CD4-positive, alpha-beta T cell treated with Interleukin-2 at 100 ng/mL for 4 hours (primary cell): ENCODE measurements around the gene ANKRD55.
A peak's percentile ranks its signal among the peaks of the same experiment; 100 is the strongest.
"Not testable (repeated sequence)": the region's sequence is repeated elsewhere in the genome, so short reads cannot be mapped to it uniquely, and the experiment has no call there.

ENCODE experiments used
- DNase-seq: peaks from one replicate; pipeline ENCODE4 v3.0.0-alpha.2; 2020; ENCODE audit warnings: low spot score

Gene ANKRD55

DNA sequence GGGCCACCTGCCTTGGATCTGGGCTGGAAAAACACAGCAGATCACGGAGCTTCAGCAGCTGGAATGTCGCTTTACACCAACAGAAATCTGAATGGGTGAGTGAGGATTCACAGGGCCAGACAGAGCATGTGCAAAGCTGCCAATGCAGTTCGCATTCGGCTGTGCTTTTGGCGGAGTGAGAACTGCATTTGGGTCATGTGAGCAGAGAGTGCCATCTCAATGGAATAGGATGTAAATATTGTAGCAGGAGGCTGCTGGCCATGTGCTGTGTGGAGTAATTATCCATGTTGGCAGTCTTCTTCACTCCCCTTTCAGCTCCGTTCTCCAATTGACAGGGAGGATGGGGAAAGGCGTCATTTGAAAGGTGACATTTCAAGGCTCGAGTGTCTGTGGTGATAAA, at the start of gene ANKRD55:
TSS of gene ANKRD55 (minus strand) at position 101 of the 400 bp plus-strand sequence. CDS start 417 bp downstream, outside the sequence.
- no peak for DNase-seq

- DNase-seq, result no peak
These were observed 49.1 kb upstream of the ANKRD55 start for GRCh38 chr5:56282216-56282615.

DNA sequence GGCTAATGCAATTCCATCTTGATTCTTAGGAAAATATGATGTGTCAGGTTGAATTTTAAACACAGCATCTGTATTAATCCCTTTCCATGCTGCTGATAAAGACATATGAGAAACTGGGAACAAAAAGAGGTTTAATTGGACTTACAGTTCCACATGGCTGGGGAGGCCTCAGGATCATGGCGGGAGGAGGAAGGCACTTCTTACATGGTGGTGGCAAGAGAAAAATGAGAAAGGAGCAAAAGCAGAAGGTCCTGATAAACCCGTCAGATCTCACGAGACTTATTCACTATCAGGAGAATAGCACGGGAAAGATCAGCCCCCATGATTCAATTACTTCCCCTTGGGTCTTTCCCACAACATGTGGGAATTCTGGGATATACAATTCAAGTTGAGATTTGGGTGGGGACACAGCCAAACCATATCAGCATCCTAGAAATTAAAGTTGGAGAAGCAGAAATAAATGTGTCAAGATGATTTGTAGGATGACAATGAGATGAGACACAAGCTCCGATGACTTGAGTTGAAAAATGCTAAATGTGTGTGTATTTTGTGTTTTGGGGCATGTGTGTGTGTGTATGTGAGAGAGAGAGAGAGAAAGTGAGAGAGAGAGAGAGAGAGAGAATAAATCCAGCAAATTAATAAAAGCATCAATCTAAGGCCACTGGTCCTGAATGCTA, 48.5 kb upstream of the ANKRD55 start:
- DNase-seq, result no peak

- DNase-seq, result no peak
These were observed 46.8 kb upstream of the ANKRD55 start for GRCh38 chr5:56279979-56280378.

DNA sequence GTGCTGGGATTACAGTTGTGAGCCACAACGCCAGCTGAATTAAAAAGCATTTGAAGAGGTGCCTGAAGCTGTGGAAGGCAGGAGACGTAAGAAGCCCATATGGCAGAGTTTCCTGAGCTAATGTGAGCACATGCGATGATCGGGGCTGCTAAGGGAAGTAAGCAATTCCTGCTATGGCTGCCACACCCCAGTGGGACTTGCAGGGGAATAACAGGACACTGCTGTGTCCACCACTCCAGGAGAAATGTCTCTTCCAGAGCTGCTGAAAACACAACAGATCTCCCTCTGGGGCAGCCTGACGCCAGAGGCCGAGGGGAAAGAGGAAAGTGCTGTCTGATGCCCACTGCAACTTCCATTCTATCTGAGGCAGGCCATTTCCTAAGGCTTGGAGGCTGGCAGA, 46.2 kb upstream of the ANKRD55 start:
- no peak for DNase-seq

DNA sequence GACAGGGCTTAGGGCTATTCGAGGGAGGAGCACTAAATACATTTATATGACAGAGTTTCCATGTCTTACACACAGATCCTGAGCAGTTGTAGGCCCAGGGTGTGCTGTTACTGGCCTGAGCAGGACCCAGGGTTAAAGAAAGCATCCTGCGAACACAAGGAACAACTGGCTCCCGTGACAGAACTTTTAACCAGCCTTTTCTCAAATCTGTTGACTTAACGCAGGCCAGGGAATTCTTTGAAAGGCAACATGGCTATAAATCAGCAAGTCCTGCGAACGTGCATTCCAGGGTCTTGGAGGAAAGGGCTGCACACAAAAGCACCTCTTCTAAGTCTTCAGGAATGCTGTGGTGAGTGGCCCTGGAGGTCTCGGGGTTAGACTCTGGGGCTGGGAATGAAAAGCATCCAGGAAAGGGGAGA, 45.2 kb upstream of the ANKRD55 start:
- DNase-seq, result no peak

GRCh38 chr5:56277573-56277972, 44.4 kb upstream of the ANKRD55 start:
- no peak for DNase-seq

DNA sequence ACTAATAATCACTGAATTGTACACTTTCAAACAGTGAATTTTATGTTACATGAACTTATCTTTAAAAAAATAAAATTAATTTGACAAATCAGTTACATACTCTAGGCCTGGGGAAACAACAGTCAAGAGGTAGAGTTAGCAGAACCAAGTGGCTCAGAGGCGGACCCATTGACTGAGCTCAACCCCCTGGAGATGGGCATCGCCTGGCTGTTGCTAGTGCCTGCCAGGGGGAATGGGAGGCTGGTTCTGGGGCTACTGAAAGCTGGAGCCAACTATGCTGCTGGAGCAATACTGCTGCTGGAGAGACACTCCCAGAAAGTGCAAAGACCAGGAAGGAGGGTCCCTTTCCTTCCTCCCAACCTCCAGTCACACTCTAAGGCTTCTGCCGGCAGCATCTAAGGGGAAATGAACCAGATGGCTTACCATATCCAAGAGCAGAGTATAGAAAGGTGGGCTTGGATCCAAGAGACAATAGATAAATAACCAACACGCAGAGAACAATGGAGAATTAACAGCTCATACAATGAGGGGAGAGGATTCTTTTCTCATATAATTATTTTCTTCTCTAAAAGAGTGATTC, 40.3 kb upstream of the ANKRD55 start:
- no peak for DNase-seq

- DNase-seq, result no peak
These were observed 39.6 kb upstream of the ANKRD55 start for GRCh38 chr5:56272765-56273164.

DNA sequence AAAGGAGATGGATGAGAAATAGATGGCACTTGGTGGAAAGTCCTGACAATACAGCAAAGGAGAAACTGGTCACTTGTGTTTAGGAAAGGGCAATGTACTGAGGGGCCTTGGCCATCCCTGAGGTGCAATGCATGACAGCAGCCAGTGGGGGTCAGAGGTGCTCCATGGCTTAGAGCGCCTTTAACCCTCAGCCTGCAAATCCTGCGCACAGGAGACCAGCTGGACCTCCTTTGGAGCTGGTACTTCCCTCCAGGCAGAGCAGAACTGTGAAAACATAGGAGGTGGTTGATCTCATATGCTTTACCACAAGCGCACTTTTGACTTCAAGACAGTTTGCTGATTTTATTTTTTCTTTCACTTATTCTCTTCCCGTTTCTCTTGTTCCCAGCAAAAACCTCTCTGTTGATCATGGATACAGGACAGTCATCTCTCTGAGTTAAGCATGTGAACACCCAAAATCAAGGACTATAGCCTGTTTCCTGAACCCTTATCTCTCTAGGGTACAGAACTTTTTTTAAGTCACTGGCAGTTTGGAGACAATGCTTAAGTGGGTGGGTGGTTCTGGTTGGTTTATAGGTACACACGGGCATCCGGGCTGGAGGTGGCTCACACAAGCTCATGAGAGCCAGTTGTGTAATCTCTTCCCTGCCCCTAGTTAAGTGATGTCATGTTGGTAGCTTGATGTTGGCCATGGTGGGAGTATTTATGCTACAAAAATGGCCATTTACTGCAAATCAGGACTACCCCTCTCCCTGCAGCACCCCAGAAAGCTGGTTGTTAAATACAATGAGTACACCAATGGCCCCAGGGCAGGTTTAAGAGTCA, 37.6 kb upstream of the ANKRD55 start:
- peak; percentile 76 for DNase-seq

- DNase-seq, result no peak
These were observed 36.9 kb upstream of the ANKRD55 start for GRCh38 chr5:56270058-56270457.

GRCh38 chr5:56269216-56269927, 36.2 kb upstream of the ANKRD55 start:
- DNase-seq, result peak; percentile 28

DNA sequence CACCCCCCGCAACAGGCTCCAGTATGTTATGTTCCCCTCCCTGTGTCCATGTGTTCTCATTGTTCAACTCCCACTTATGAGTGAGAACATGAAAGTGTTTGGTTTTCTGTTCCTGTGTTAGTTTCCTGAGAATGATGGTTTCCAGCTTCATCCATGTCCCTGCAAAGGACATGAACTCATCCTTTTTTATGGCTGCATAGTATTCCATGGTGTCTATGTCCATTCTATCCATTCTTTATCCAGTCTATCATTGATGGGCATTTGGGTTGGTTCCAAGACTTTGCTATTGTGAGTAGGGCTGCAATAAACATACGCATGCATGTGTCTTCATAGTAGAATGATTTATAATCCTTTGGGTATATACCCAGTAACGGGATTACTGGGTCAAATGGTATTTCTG, 35.6 kb upstream of the ANKRD55 start:
- DNase-seq, result not testable (repeated sequence)

DNA sequence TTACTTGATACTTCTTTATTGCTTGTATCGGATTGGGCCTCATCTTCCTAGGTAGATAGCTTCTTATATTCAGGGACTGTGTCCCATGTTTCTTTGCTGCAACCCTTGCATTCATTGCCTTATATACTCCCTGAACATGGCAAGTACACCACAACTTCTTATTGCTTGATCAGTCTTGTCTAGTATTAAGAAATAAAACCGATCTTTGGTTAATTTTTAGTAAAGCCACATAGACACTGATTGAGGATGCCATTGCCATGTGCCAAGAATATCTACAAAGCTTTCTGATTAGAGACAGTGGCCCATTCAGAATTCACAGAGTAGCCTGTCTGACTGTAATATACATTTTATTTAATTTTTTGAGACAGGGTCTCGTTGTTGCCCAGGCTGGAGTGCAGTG, 34.7 kb upstream of the ANKRD55 start:
- no peak for DNase-seq

DNA sequence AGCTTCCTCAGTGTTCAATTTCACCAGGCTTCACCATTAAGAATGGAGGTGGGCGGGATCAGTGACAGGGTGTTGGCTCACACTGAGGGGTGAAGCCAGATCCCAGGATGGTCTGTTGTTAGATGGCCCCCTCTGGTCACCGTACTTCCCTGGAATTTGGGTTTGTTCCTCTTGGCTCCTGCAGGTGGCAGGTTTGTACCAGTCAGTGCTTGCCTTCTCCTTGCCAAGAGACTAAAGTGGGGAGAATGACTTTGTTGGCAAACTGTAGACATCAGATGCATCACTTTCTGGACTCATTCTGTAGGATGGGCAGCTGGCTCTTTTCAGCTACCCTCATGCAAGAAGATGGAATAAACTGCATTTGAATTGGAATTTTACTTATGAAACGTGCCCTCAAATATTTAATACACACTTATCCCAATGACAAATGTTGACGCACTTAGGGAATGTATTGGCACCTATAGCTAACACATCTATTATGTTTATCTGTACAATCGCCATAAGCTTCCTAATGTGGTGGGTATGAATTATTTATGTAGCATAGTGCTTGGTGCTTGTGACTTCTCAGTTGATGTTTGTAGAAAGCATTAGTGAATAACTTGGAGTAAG, 31.4 kb upstream of the ANKRD55 start:
- peak; percentile 26 for DNase-seq

DNA sequence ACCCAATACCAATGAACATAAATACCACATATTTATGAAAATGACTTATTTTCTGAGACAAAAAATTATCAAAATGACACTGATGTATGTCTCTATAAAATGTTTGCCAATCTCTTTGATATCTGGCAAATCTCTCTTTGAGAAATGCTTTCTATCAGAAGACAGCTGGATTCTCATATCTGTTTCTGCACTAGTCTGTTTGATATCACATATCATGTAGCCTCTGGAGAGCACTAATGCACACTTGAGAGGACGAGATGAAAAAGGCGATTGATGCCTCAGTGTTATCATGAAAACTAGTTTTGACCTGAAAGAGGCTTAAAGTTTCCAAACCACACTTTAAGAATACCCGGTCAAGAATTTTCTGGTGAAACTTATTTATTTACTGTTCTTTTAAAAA, 29.1 kb upstream of the ANKRD55 start:
- DNase-seq, result no peak

DNA sequence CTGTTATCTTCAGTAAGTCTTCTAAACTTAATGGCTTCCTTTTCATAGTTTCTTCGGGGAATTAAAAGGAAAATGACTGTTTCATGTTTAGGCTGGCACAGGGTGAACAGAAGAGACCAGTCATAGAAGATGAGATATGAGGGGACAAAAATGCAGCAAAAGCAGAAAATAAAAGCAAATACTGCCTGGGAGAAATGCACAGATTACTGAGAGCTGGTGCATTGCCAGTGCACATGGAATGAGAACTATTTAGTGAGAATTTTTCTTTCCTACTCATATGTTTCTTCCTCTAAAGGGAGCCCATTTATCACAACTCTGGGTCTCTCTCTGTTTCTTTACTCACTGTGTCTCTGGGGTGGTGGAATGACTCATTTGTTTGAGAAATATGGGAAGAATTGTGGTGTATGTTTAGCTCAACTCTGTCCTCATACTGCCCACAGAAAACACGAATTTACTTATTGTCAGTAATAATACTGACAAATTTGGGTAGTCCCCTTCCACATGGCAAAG, 25.9 kb upstream of the ANKRD55 start:
- DNase-seq, result no peak

- DNase-seq, result not testable (repeated sequence)
These were observed 24.8 kb upstream of the ANKRD55 start for GRCh38 chr5:56257763-56258529.

DNA sequence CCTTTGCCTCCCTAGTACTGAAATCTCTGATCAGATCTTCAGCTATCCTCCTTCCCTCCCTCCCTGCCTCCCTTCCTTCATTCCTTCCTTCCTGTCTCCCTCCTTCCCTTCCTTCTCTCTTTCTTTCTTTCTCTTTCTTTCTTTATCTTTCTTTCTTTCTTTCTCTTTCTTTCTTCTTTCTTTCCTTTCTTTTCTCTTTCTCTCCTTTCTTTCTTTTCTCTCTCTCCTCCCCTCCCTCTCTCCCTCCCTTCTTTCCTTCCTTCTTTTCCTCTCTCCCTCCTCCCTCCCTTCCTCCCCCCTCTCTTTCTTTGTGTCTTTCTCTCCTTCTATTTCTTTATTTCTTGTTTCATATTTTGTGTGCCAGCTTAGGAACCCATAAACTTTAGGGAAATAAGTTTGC, 23.9 kb upstream of the ANKRD55 start:
- DNase-seq, result no peak

DNA sequence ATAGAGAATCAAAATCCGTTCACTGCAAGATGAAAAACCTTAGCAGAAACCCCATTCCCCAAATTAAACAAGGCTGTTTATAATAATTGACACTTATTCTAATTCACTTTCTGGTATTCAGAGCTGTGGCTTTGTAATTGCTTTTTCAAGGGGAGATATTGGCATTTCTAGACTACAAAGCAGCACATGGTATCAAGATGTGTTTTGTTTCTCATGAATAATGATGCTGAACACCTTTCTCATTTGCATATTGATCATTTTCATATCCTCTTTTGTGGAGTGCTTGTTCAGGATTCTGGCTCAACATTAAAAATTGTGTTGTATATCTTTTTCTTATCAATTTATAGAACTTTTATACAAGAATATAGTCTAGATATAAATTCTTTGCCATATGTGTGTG, 22.4 kb upstream of the ANKRD55 start:
- DNase-seq, result no peak

DNA sequence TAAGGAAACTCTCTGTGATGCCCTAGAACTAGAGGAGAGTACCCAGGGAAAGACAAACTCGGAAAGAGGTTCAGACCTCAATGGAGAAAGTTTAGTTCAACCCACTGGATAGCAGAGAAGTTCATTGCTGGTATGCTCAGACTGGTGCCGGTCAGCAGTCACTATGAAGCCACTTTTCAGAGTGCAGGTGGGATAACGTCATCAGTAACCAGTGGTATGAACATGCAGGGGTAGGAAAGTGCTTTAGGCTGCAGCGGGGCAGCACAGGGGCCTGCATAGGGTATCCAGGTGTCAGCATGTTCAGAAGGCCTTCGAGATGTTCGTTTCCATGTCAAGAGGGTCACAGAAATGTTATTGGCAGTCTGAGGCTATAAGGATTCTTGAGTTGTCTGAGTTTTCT, 20.8 kb upstream of the ANKRD55 start:
- DNase-seq, result no peak
